GM12878 (cell line): ENCODE results near the gene EXOC7. TPM values are rescaled to one million over a fixed set of nuclear protein-coding genes. Genes with fewer than 3 reads are reported as not detected.

Experiments used
- ATAC-seq: fragments of 200-7000 bp; cut with Tn5 transposase; 3 replicates; pipeline ENCODE4 v1.9.1; 2020; ENCODE audit warnings: mild to moderate bottlenecking, moderate library complexity
- BruUV-seq: library from RNA; stranded (reverse); fragments of 400-500 nt; replicated peaks from 2 replicates; lab custom pipeline; 2021; lab: Mats Ljungman, UMichigan
- CTCF ChIA-PET: fragments of 300-600 bp; sonication (Branson Sonifier 250); formaldehyde crosslinking; extraction: SDS; loops from one replicate; lab custom pipeline; 2021; ENCODE audit warnings: inconsistent platforms; lab: Yijun Ruan, JAX
- POLR2A ChIA-PET: fragments of 350-600 bp; formaldehyde crosslinking; extraction: SDS; loops from one replicate; lab custom pipeline; 2021; ENCODE audit warnings: inconsistent platforms; lab: Charles Lee
- RAD21 ChIA-PET: fragments of 300-600 bp; sonication (Branson Sonifier 250); formaldehyde crosslinking; loops from one replicate; lab custom pipeline; 2023; ENCODE audit warnings: antibody characterized with exemption; ENCODE audit not compliant: unreplicated experiment; lab: Charles Lee
- SMC1A ChIA-PET: fragments of 300-600 bp; sonication (Branson Sonifier 250); formaldehyde crosslinking; loops from one replicate; lab custom pipeline; 2023; ENCODE audit not compliant: unreplicated experiment, uncharacterized antibody; lab: Charles Lee
- DNase-seq: peaks from one replicate; pipeline ENCODE4 v3.0.0-alpha.2; 2011; ENCODE audit warnings: low read depth, low spot score
- FAIRE-seq: peaks from 3 replicates; lab custom pipeline; 2011; peaks lifted over from hg19 to GRCh38; lab: Jason Lieb, UNC
- H2AFZ ChIP-seq: 2 replicates; pipeline ENCODE4 v1.6.0; 2011; ENCODE audit warnings: low read depth, low read length, control low read depth; ENCODE audit not compliant: control insufficient read depth
- H3K27ac ChIP-seq: 2 replicates; pipeline ENCODE4 v1.5.1; 2011; ENCODE audit warnings: control low read depth; ENCODE audit not compliant: control insufficient read depth, insufficient read depth
- H3K27me3 ChIP-seq, 2 experiments: replicated peaks in 1 of 2; 2 replicates each; pipeline versions ENCODE4 v1.6.0 to v1.6.1; 2011; ENCODE audit warnings: low read length in 1 of 2; ENCODE audit not compliant: control insufficient read depth in 2 of 2, insufficient read depth in 2 of 2
- H3K36me3 ChIP-seq, 2 experiments: 2 replicates each; pipeline ENCODE4 v1.5.1; 2011; ENCODE audit warnings: low read length in 1 of 2; ENCODE audit not compliant: control insufficient read depth in 2 of 2, insufficient read depth in 2 of 2
- H3K4me1 ChIP-seq: 2 replicates; pipeline ENCODE4 v1.6.1; 2011; ENCODE audit warnings: mild to moderate bottlenecking, low read length, moderate library complexity, mixed read lengths; ENCODE audit not compliant: control insufficient read depth, insufficient read depth
- H3K4me2 ChIP-seq: 2 replicates; pipeline ENCODE4 v1.6.0; 2011; ENCODE audit warnings: control low read depth; ENCODE audit not compliant: control insufficient read depth, insufficient read depth
- H3K4me3 ChIP-seq: fragments of 200-600 bp; sonication (generic); 2 replicates; pipeline ENCODE4 v1.5.1; 2016
- H3K79me2 ChIP-seq: 2 replicates; pipeline ENCODE4 v1.6.0; 2011; ENCODE audit warnings: low read length; ENCODE audit not compliant: control insufficient read depth, insufficient read depth
- H3K9ac ChIP-seq: 2 replicates; pipeline ENCODE4 v1.8.0; 2011; ENCODE audit warnings: low read length, control low read depth, mixed read lengths; ENCODE audit not compliant: control insufficient read depth, insufficient read depth
- H3K9me3 ChIP-seq: replicated peaks from 3 replicates; pipeline ENCODE4 v1.5.1; 2011; ENCODE audit warnings: mild to moderate bottlenecking, low read length; ENCODE audit not compliant: control insufficient read depth, insufficient read depth
- H4K20me1 ChIP-seq: 2 replicates; pipeline ENCODE4 v1.6.0; 2011; ENCODE audit not compliant: control insufficient read depth, insufficient read depth
- SPI1 ChIP-seq: IDR thresholded peaks from 2 replicates; pipeline ENCODE4 v1.6.1; 2011; ENCODE audit warnings: low read depth, mild to moderate bottlenecking, low read length, moderate library complexity, borderline replicate concordance; ENCODE audit not compliant: insufficient read depth
- WGBS: methylation state at CpG from one replicate; pipeline ENCODE4 v1.1.6; 2016; ENCODE audit warnings: low lambda C conversion rate; ENCODE audit not compliant: insufficient replicate concordance, insufficient coverage; ENCODE audit errors: missing lambda C conversion rate; 5-methylcytosine and 5-hydroxymethylcytosine counted together
- in situ Hi-C: fragments of 300-500 bp; cut with MboI; formaldehyde crosslinking; loops from 9 replicates; pipeline ENCODE4 v1.14.3; 2018; ENCODE audit warnings: mixed read lengths
- intact Hi-C: fragments of 100-400 bp; cut with micrococcal nuclease; formaldehyde crosslinking; loops from one replicate; pipeline ENCODE4 v1.14.2; 2022; ENCODE audit not compliant: unreplicated experiment
- polyA plus RNA-seq, 11 experiments: library from polyadenylated mRNA; depleted of rRNA in 4 of 11; unstranded in 6 of 11; stranded (reverse) in 5 of 11; fragments of >200 nt; fragmentation: Nextera tagmentation in 4 of 11; fragmentation: Illumina TruSeq in 1 of 11; extraction: Ambion mirVana in 4 of 11; extraction: Trizol in 1 of 11; gene quantifications; 1 replicate in 1 of 11; 2 replicates in 10 of 11; pipeline versions ENCODE4 v1.2.1 to v1.2.3, GENCODE V29; 2011 to 2016; ENCODE audit warnings: inconsistent platforms in 2 of 11, missing spikeins in 2 of 11, low read depth in 1 of 11
- total RNA-seq, 4 experiments: library from RNA; depleted of rRNA in 3 of 4; stranded (reverse); fragments of >200 nt in 3 of 4; fragmentation: Illumina TruSeq in 1 of 4; extraction: Trizol in 1 of 4; gene quantifications; 2 replicates each; pipeline versions ENCODE4 v1.2.1 to v1.2.3, GENCODE V29; 2013 to 2021
- TF ChIP-seq, protein P1 (sequence below): IDR thresholded peaks from 2 replicates; pipeline ENCODE4 v1.6.1; 2011; ENCODE audit warnings: borderline replicate concordance, low read depth, mild to moderate bottlenecking, moderate library complexity, low read length; ENCODE audit not compliant: insufficient read depth, poor library complexity, severe bottlenecking

Gene EXOC7
- total and polyA plus RNA-seq, 10 of the 15 experiments (the other 5 are each of a cell fraction or from before 2014, with no cell fraction given) = 18.8 to 71.3 (median 48.2) TPM

DNA sequence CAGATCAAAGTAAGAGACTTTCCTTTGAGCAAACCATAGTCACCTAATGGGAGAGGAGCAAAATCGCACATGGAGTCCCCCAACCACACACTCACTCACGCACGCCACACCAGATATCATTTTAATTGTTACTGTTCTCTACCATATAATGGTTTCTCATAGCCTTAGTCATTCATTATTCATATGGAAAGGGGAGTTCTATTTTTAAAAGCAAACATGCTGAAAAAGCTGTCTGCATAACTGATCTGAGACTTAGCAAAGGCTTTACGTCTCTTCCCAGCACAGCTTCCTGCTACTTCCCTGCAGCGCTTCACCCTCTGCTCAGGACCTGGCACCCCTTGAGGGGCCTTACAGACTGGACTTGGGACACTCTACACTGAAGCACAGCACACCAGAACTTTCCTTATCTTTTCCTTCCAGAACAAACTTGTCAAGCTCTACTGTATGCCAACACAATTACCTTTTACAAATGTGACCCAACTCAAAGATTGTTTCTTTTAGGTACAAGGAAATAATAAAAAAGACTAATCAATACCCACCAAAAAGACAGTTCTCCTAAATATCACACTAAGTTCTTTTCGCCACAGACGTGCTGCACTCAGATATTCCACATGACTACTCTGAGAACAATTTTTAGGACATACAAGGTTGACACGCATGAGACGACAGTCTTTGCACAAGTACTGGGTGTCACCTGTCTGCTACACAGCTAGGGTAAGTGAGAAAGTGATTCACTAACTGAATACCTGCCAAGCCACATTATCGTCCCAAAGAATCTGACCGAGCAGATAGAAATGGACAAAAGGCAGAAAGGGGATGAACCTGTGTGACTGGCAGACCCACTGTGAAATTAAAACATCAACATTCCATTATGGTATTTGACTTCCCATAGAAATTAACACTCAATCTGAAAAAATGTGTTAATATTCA lies 52.8 kb downstream of the EXOC7 start:
- FAIRE-seq = no peak
- Histone ChIP-seq H4K20me1 (no peaks in the 10 kb centered on the region), H3K4me3 (no peak overlapping the region), H3K79me2 (no peaks in the 10 kb centered on the region), H3K36me3 (peaks cover 19 to 40% of the 10 kb centered on the region in 2 experiments), H3K9me3 (no peaks in the 10 kb centered on the region), H2AFZ (no peak overlapping the region), H3K9ac (no peak overlapping the region), H3K4me2 (no peak overlapping the region), H3K27me3 (no peaks in the 10 kb centered on the region), H3K4me1 (peaks cover 11% of the 10 kb centered on the region), H3K27ac (no peak overlapping the region)
- WGBS = 97% methylated on average over 11 of the region's 11 CpGs
- ATAC-seq = no peak
- POLR2A ChIA-PET = no interaction called here
- BruUV-seq = TSS peak; percentile 10
- TF ChIP-seq, protein P1, sequence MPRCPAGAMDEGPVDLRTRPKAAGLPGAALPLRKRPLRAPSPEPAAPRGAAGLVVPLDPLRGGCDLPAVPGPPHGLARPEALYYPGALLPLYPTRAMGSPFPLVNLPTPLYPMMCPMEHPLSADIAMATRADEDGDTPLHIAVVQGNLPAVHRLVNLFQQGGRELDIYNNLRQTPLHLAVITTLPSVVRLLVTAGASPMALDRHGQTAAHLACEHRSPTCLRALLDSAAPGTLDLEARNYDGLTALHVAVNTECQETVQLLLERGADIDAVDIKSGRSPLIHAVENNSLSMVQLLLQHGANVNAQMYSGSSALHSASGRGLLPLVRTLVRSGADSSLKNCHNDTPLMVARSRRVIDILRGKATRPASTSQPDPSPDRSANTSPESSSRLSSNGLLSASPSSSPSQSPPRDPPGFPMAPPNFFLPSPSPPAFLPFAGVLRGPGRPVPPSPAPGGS = peak; percentile 67
- TF ChIP-seq SPI1 = no peak
- CTCF ChIA-PET = interaction anchor here (0.6 to 0.9 kb wide), 2 partner anchors 13 to 55 kb away, joined by 3 to 5 read pairs; no protein-coding TSS in a partner anchor
- intact Hi-C loops (no loop called here), in situ Hi-C loops (no loop called here)
- no peak for DNase-seq
- SMC1A ChIA-PET = no interaction called here
- RAD21 ChIA-PET = no interaction called here
